Measurements from ENCODE around the gene PITX3.
"Not testable (repeated sequence)": the region's sequence is repeated elsewhere in the genome, so short reads cannot be mapped to it uniquely, and the experiment has no call there.

The PITX3 gene

GRCh38 chr10:102225646-102226541 lies 15.4 kb downstream of the PITX3 start, which contains the start of gene ELOVL3:
TSS of gene ELOVL3 (plus strand) at chr10:102226299. CDS start at chr10:102226549, 250 bp downstream.
- no peak for DNase-seq

GRCh38 chr10:102222797-102223196 lies 18.5 kb downstream of the PITX3 start:
- DNase-seq, result no peak

GRCh38 chr10:102220612-102221011 lies 20.7 kb downstream of the PITX3 start:
- DNase-seq, result no peak

- no peak for DNase-seq
Measured at GRCh38 chr10:102219370-102219769, 21.9 kb downstream of the PITX3 start.

- DNase-seq, result not testable (repeated sequence)
Measured at GRCh38 chr10:102213599-102213998, 27.7 kb downstream of the PITX3 start.

- no peak for DNase-seq
Measured at GRCh38 chr10:102211615-102212299, 29.6 kb downstream of the PITX3 start.

- no peak for DNase-seq
Measured at GRCh38 chr10:102208311-102209035, 32.8 kb downstream of the PITX3 start.

GRCh38 chr10:102202386-102202785 lies 38.9 kb downstream of the PITX3 start:
- no peak for DNase-seq

- no peak for DNase-seq
Measured at GRCh38 chr10:102200751-102201640, 40.3 kb downstream of the PITX3 start.

- no peak for DNase-seq
Measured at GRCh38 chr10:102198027-102198426, 43.3 kb downstream of the PITX3 start.

- no peak for DNase-seq
Measured at GRCh38 chr10:102196893-102197292, 44.4 kb downstream of the PITX3 start.

- no peak for DNase-seq
Measured at GRCh38 chr10:102195296-102195870, 45.9 kb downstream of the PITX3 start.

- DNase-seq, result no peak
Measured at GRCh38 chr10:102191956-102192355, 49.4 kb downstream of the PITX3 start.

GRCh38 chr10:102188941-102189898 lies 52.1 kb downstream of the PITX3 start:
- not testable (repeated sequence) for DNase-seq

- DNase-seq, result no peak
Measured at GRCh38 chr10:102188298-102188940, 52.9 kb downstream of the PITX3 start.

- no peak for DNase-seq
Measured at GRCh38 chr10:102185811-102186527, 55.3 kb downstream of the PITX3 start.

GRCh38 chr10:102185272-102185671 lies 56.0 kb downstream of the PITX3 start:
- no peak for DNase-seq

- DNase-seq, result no peak
Measured at GRCh38 chr10:102184606-102185005, 56.7 kb downstream of the PITX3 start.
